NCI-H1436 (cell line): ENCODE measurements around the gene GRID1.

ENCODE experiments used
- DNase-seq: peaks from one replicate; lab custom pipeline; 2025; lab: John Stamatoyannopoulos, UW

GRID1 gene

DNA sequence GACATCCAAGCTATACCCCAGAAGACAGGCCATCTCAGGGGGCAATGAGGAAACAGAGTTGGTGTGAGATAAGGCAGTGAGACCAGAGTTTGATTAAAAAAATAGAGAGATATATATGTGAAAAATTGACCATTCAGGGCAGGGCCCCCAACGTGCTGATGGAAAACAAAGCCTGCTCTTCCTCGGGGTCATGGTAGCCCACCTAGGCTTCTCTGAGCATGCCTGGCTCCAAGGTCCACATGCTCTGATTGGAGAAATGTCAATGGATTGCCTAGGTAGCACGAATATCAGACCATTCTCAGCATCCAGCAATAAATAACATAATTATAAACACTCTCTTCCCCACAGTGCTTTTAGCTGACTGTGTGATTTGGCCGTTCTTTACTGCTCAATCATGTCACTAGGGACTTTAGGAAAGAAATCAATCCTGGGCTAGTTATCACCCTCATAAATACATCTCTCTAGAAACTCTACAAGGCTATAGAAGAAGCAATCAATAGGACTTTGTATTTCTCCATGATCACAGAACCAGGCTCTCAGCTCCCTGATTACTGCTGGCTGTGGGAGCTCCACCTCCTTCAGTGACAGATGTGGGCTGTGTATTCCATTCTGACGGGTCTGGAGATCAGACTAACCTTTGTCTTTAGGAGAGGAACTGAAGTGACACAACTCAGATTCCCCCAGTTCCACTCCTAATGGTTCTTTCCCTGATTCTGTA lies 766.4 kb downstream of the GRID1 start:
- DNase-seq = no peak

DNA sequence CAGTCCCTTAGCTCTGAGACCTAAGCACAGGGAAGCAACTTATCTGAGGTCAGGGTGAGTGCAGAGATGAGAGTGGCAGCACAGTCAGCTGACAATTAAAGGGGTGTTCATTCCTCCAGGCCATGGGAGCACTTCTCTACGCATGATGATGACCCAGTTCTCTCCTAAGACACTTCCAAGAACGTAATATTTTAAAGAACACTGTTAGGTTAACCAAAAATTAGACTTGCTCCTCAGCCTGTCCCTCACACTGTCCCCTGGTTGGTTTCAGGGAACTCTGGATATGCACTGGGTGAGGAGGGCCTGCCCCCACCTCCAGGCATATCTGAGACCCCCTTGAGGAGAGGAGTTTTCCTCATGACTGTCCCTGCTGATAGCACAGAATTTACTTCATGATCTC lies 767.5 kb downstream of the GRID1 start:
- no peak for DNase-seq

DNA sequence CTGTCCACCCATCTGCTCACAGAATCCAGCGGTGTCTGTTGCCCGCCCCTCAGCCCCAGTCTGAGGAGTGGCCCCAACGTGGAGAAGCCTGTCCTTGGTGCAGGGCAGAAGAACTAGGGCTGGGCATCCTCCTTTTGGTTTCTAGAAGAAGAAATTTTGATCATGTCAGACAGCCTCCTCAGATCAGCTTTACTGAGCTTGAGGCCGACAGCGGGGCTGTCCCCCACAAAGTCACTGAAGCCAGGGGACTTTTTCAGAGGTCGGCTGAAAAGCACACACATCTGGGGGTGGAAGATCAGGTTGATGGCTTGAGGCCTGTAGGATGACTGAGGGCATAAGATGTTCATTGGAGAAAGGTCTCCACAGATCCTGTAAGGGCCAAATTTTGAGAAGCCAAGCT lies 767.9 kb downstream of the GRID1 start:
- DNase-seq = no peak

DNA sequence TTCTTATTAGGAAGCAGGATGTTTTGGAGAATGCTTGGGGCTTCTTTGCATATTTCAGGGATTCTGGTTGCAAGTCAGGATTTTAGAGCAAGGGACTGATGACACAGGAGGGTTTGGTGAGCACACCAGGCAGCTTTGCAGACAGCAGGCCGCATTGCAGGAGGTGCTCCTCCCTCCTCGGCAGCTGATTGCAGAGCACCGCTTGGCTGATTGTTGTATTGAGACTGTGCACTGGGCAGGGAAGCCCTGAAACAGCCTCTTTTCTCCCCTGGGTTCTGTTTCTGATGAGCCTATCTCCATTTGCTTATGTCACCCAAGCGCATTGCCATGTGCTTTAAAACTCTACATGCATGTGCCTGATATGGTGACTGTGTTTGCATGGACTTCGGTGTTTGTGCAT lies 769.6 kb downstream of the GRID1 start:
- DNase-seq = no peak

DNA sequence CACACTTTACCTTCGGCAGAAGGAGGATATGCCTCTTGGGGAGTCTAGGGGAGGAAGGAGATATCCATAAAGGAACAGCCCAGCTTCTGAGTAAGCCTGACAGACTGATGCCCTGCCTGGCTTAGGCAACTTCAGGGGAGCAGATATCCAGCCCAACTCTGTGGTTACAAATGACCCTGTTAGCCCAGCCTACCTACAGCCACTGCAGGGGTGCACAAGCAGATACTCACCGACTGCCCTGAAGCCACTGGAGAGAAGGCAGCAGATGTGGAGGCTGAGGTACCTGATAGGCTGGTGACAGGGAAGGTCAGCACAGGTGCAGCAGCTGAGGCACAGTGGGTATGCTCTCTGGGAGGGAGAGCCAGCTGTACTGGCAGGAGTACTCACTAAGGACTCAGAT lies 770.2 kb downstream of the GRID1 start:
- DNase-seq = no peak

DNA sequence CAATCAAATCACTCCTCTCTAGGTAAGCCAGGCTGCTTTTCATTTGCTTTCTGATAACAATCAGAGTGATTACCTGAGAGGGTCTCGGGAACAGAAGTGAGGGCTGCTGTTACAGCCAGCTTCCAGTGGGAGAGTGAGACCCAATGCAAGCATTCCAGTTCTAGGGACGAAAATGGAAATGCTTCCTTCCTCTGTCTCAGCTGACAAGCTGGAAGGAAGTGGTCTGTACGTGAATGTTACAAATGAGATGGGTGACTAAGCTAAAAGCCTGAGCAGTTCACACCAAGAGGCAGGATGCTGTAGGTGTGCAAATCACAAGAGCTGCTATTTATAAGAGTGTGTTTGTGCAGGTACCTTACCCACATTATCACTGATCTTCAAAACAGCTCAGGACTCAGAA lies 772.4 kb downstream of the GRID1 start:
- DNase-seq = no peak

DNA sequence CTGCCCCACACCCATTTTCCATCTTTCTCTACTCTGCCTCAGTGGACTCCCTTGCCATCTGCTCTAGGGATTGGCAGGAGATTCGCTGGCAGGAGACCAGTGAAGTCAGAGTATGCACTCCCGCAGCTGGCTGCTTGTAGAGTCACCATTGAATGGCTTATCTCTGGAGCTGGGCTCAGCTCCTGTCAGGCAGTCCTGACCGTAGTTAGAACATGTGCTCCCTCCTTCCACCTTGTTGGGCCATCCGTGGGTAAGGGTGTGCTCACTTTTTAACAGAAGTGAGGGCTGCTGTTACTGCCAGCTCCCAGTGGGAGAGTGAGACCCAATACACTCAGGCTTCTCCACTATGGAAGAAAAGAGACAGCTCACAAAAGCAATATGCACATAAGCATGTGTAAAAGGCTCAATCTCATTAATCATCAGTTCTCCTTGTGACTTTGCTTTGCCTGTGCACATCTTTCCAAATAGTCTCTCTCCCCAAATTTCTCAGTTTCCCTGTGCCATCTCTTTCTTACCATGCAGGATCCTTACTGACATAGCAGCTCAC lies 773.3 kb downstream of the GRID1 start:
- no peak for DNase-seq

DNA sequence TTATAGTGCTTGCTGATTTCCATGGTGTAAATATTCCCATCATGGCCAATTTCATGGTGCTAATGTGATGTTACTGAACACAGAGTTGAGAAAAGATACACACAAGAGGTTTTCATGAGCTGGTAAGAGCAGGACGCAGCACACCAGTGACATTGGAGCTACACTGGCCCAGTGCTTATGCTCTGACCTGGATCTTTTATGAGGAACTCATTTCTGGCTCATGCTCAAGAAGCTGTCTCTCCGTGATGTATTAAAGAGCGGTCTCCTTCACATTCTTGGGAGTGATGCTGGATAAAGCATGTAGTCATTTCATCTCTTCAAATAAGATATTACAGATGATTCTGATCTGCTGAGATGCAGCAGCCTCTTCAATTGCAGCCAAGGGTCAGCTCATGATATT lies 785.2 kb downstream of the GRID1 start:
- no peak for DNase-seq

DNA sequence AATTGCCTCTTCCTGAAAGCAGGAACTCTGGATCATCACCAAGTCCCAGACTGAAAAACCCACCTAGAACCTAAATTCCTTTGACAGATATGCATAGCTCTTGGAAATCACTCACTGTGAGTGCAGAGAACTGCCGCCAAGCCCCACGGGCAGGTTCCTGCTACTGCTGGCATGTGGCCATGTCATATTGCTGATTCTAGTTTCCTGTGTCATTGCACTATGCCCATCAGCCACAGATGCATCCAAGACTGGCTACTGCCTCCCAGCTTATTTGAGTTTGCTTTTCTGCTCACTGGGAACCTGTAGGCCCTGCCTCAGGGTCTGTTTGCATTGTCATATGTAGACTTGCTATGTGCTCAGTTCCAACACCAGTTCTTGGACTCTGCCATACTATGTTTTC lies 786.0 kb downstream of the GRID1 start:
- DNase-seq = no peak

DNA sequence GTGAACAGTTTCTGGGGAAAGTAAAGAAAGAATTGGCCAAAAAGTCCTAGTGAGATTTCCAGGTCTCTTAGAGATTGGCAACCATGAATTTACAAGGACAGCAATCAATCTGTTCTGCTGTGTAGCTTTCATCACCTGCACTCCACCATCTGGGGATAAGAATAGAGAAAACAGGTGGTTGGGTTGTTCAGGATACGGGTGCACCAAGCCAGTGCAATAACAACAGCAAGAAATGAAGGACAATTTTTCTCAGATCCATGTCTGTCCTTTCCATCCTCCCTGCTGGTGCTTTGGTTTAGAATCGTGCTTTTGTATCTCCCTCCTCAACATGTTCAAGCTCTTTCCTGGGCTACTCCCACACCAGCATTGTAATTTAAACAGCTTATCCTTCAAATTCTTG lies 787.7 kb downstream of the GRID1 start:
- no peak for DNase-seq

DNA sequence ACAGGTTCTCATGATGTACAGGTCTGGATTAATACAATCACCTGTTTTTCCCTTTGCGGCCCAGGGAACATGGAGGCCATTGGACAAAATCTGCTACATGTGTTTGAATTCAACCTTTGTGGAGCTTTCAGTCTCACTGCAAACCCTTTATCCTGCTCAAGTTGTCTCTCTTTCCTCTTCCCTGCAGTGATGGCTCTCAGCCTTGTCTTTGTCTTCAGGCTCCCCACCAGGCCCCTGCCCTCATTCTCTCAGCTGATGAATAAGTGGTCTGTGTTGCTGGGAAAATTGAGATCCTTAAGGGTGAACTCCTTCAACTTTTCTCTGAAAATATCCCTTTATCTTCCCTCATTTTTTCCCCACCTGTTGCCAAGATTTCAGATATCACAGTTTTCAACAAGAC lies 791.2 kb downstream of the GRID1 start:
- DNase-seq = no peak

DNA sequence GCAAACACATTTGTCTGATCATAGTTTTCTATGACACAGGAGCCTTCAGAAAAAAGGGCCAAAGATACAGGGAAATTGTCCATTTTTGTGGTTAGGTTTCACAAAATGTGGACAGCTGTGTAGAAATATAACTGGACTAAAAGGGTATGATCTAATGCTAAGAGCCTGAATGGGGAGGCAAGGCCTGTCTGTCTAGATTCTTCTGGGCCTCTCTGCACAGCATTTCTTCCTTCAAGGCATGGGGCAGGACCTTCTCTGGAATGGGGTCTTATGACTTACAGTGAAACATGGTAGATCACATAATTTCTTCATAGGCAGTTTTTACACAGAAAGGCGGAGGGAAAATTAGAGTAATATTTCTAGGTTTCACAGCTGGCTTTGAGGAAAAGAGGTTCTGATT lies 795.7 kb downstream of the GRID1 start:
- DNase-seq = no peak

DNA sequence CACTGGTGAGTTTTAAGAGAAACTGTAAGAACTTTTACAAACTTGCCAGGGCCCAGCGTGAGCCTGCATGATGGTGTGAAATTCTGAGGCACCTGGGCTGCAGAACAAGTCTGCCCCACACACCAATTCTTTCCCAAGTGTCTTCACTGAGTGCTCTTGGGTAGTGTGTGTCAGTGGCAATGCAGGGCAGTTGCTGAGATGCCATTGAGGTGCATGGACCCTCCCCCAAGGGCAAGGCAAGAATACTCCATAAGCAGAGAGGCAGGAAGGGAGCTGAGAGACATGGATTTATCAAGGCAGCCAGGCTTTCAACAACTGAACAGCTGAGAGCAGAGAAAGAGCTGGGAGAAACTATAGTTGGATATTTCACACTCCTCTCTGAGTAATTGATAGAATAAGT lies 801.2 kb downstream of the GRID1 start:
- no peak for DNase-seq

DNA sequence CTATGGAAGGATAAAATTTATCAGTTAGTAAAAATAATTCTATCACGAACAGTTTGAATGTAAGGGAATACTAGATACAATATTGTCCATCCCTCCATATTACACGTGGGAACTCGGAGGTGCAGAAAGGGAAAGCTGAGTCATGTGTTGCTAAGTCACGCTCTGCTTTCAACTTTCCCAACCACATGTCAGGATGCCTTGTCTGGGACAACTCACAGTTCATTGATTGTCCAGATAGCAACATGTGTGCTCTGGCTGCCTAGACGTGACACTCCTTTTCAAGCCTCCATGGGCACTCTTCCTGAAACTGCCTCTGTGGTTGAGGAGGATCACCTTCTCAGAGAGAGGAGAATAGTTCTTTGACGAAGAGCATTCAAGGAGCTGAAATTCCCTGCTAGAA lies 808.1 kb downstream of the GRID1 start:
- no peak for DNase-seq

DNA sequence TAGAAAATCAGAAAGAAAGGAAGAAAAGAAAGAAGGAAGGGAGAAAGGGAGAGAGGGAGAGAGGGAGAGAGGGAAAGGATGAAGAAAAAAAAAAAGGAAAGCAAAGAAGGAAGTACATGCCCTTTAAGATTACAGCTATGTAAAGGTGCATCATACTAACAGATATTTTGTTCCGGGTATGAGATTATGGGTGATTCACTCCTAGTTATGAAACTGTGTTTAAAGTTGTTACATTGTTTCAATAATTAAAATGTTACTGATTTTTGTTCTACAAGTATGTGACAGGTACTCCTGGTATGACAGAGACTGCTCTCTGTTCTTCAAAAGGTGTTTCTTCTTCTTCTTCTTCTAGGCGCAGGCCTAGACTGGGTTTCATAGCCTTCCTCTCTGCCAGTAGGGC lies 808.9 kb downstream of the GRID1 start:
- DNase-seq = no peak

DNA sequence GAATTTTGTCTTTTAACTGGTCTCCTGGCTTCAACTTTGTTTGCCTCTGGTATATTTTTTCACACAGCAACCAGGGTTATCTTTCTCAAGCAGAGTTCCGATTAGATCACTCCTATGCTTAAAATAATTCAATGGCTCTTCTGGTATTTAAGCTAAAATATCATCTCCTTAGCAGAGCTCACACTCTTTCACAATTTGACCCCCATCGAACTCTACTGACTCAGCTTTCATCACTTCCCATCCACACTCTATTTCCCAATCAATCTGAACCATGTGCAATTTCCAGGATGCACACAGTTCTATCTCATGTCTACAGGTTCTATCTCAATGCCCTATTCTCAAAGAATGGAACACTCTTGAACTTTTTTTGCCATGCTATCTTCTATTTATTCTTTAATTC lies 809.5 kb downstream of the GRID1 start:
- DNase-seq = no peak
